ENCODE data around the gene EID2B.

Gene EID2B

DNA sequence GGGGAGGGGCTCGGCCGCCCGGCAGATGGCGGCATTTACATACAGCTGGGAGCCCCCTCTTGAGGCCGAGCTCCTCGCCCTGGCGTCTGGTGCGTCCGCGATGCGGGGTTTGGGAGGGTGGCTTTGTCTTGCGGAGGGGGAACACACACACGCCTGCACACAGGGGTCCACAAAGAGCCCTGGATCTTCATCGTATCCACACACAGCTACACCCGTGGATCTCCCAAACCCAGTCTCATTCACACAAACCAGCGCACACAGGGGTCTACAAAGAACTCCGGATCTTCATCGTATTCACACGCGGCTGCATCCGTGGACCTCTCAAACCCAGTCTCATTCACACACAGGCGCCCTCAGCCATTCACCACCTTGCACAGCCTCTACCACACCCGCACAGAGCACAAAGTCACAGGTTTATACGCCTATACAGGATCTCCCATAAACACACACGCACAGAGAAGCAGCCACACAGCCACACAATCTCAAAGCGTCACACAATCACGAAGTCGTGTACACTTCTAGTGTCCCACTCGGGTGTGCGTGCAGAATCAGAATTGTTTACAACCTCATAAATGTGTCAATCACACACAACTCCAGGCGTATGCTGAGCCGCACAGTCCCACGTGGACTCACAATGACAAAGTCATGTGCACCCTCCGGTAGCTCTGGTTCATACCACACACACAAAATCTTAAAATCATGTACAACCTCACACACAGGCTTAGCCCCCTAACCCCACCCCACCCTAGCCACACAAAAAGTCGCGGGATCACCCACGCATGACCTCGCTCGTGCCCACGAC lies 34.5 kb downstream of the EID2B start:
- H3K27ac Mint-ChIP-seq, result no peak overlapping the region
- peaks cover 21% of the 10 kb centered on the region for H3K27me3 Mint-ChIP-seq

DNA sequence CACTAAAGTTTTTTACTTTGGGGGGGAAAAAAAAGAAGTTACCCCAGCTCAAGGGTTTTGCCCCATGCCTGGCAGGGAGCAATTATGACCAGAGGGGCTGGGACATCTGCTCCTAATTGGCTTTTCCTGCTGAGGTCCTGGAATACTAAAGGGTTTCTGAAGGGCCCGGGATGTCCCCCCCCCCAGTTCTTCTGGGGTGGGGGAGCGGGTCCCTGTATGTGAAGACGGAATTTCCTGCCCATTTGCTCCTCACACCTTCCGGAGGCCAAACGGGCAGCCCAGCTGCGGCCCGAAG lies 35.0 kb downstream of the EID2B start:
- H3K9me3 Mint-ChIP-seq (ENCODE audit: low read depth), result no peaks in the 10 kb centered on the region
- H3K4me3 Mint-ChIP-seq, result peak overlapping the region; percentile 20
- no peaks in the 10 kb centered on the region for H3K36me3 Mint-ChIP-seq
- H3K4me1 Mint-ChIP-seq (ENCODE audit: low read depth), result peaks cover 14% of the 10 kb centered on the region
- no peak overlapping the region for H3K27ac Mint-ChIP-seq
- H3K27me3 Mint-ChIP-seq, result peaks cover 21% of the 10 kb centered on the region

More for the DNA sequence above, 34.5 kb downstream of the EID2B start:
- Mint-ChIP-seq H3K9me3 (ENCODE audit: low read depth) (no peaks in the 10 kb centered on the region), H3K36me3 (no peaks in the 10 kb centered on the region), H3K4me1 (ENCODE audit: low read depth) (peaks cover 16% of the 10 kb centered on the region), H3K4me3 (peak overlapping the region; percentile 70)

DNA sequence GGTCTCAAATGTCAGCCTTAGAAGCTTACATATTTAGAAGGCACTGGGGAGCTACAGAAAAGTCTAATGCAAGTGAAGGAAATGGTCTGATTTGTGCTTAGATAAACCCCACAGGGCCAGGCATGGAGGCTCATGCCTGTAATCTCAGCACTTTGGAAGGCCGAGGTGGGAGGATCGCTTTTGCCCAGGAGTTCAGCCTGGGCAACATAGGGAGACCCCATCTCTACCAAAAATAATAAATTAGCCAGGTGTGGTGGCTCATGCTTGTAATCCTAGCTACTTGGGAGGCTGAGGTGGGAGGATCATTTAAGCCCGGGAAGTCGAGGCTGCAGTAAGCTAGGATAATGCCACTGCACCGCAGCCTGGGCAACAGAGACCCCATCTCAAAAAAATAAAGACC lies 36.6 kb downstream of the EID2B start:
- Mint-ChIP-seq H3K4me3 (no peak overlapping the region), H3K4me1 (ENCODE audit: low read depth) (peaks cover 14% of the 10 kb centered on the region), H3K27me3 (peaks cover 19% of the 10 kb centered on the region), H3K36me3 (no peaks in the 10 kb centered on the region), H3K27ac (no peak overlapping the region), H3K9me3 (ENCODE audit: low read depth) (no peaks in the 10 kb centered on the region)

DNA sequence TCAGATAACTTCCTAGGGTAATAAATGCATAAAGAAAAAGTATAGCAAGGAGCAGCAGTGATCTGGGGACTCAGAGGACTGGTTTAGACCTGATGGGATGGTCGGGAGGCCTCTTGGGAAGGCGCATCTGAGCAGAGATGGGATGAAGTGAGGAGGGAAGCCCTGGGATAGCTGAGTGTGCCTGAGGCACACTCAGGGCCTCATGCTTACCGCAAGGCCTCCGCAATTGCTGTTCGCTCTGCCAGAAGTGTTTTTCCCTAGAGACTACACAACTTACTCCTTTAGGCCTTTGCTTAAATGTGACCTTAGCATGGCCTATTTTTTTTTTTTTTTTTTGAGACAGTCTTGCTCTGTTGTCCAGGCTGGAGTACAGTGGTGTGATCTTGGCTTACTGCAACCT lies 38.0 kb downstream of the EID2B start:
- H3K9me3 Mint-ChIP-seq (ENCODE audit: low read depth), result no peaks in the 10 kb centered on the region

DNA sequence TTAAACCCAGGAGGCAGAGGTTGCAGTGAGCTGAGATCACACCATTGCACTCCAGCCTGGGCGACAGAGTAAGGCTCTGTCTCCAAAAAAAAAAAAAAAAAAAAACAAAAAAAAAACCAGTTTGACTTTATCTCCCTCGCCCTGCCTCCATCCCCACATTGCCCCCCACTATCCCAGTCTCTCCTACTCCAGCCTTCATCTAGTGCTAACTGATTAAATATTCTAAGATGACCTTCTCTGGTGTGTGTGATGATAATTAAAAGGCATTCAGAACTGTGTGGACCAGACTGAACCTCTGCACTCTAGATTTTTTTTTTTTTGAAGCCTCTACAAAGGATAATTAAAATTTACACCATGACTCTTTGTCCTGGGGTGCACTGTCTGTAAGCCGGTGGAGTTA lies 39.9 kb downstream of the EID2B start:
- Mint-ChIP-seq H3K36me3 (peaks cover 4% of the 10 kb centered on the region), H3K4me1 (ENCODE audit: low read depth) (no peaks in the 10 kb centered on the region), H3K27ac (no peak overlapping the region), H3K9me3 (ENCODE audit: low read depth) (no peaks in the 10 kb centered on the region), H3K27me3 (no peaks in the 10 kb centered on the region), H3K4me3 (no peak overlapping the region)

More for the DNA sequence above, 38.0 kb downstream of the EID2B start:
- Mint-ChIP-seq H3K4me3 (no peak overlapping the region), H3K27ac (no peak overlapping the region), H3K27me3 (peaks cover 10% of the 10 kb centered on the region), H3K4me1 (ENCODE audit: low read depth) (peaks cover 12% of the 10 kb centered on the region), H3K36me3 (no peaks in the 10 kb centered on the region)

DNA sequence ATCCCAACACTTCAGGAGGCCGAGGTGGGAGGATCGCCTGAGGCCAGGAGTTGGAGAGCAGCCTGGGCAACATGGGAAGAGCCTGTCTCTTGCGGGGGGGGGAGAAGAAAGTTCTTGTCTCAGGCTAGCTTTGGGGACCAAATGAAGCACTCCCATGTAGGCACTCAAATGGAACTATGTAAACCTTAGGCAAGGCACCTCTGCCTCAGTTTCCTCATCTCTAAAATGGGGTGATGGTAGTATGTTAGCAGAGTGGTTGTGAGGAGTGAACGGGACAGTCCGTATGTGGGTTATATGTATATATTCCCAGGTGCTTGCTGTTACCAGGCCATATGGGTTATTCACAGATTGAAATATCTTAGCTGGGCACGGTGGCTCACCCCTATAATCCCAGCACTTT lies 40.4 kb downstream of the EID2B start:
- no peak overlapping the region for H3K27ac Mint-ChIP-seq
- no peaks in the 10 kb centered on the region for H3K27me3 Mint-ChIP-seq
- no peaks in the 10 kb centered on the region for H3K9me3 Mint-ChIP-seq (ENCODE audit: low read depth)
- H3K4me3 Mint-ChIP-seq, result no peak overlapping the region
- no peaks in the 10 kb centered on the region for H3K4me1 Mint-ChIP-seq (ENCODE audit: low read depth)
- peaks cover 4% of the 10 kb centered on the region for H3K36me3 Mint-ChIP-seq

DNA sequence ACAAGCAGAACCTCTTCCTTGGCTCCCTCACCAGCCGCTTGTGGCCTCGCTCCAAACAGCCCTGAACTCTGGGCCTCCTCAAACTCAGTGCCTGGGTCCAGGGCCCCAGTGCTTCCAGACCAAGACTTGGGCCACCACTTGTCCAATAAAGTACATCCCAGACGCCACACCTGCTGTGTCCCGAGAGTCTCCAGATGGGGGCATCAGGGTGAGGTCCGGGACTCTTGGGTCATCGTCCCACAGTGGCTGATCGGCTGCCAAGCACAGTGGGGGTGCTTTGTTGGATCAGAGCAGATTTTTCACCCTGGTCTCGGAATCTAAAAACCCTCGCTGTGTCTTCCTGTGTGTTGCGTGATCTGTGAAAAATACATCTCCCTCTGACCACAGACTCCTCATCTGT lies 42.9 kb downstream of the EID2B start:
- Mint-ChIP-seq H3K4me1 (ENCODE audit: low read depth) (no peaks in the 10 kb centered on the region), H3K4me3 (no peak overlapping the region), H3K27ac (no peak overlapping the region), H3K27me3 (no peaks in the 10 kb centered on the region), H3K36me3 (peaks cover 5% of the 10 kb centered on the region), H3K9me3 (ENCODE audit: low read depth) (no peaks in the 10 kb centered on the region)

DNA sequence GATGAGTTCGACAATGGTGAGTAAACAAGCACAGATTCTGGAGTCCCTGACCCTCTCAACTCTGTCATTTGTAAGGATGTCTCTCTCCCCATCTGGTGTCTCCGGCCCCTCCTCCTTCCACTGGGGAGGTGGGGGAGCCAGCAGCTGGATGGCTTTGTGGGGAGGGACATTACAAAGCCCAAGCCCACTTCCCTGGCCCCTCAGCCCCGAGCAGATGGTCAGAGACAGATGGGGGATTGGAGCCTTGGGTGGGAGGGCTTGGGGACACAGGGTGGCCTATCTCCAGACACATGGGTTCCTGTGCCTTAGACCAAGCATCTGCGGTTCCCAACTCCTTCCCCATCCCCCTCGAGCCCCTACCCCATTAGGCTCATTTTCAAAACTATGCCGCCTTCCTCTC lies 49.5 kb downstream of the EID2B start:
- Mint-ChIP-seq H3K4me3 (peak overlapping the region; percentile 63), H3K27ac (peak overlapping the region; percentile 16), H3K36me3 (peaks cover 2% of the 10 kb centered on the region), H3K27me3 (no peaks in the 10 kb centered on the region), H3K4me1 (ENCODE audit: low read depth) (peaks cover 24% of the 10 kb centered on the region), H3K9me3 (ENCODE audit: low read depth) (no peaks in the 10 kb centered on the region)

DNA sequence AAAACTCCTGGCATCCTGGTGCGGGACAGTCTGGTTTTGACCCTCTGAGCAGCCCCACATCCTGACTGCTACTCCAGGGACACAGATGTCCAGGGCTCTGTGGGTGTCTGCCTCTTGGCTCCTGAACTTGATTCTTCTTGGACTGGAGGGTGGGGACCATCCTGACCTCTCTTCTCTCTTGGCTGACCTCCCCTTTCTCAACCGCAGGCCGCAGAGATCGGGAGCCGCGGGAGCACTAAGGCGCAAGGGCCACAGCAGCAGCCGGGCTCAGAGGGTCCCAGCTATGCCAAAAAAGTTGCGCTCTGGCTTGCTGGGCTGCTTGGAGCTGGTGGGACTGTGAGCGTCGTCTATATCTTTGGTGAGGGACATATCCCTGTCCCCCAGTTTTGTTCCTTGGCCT lies 51.0 kb downstream of the EID2B start:
- H3K9me3 Mint-ChIP-seq (ENCODE audit: low read depth), result no peaks in the 10 kb centered on the region
- peaks cover under 1% of the 10 kb centered on the region for H3K36me3 Mint-ChIP-seq
- H3K4me3 Mint-ChIP-seq, result peak overlapping the region; percentile 97
- H3K4me1 Mint-ChIP-seq (ENCODE audit: low read depth), result peaks cover 24% of the 10 kb centered on the region
- H3K27me3 Mint-ChIP-seq, result no peaks in the 10 kb centered on the region
- peak overlapping the region; percentile 89 for H3K27ac Mint-ChIP-seq

DNA sequence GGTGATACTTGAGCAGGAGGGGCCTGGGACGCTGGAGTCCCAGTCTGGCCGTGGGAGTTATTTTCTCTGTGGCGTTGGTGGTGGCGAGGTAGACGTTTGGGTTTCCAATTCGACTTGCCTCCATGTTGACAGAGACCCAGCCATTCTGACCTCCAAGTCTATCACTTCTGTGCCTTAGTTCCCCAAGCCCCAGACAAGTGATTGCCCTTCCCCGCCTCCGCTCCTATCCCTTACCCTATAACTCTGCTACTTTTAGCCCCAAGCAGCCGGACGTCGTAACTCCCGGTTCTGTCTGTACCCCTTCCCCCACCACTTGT lies 51.5 kb downstream of the EID2B start:
- no peaks in the 10 kb centered on the region for H3K9me3 Mint-ChIP-seq (ENCODE audit: low read depth)
- H3K36me3 Mint-ChIP-seq, result no peaks in the 10 kb centered on the region
- H3K27ac Mint-ChIP-seq, result peak overlapping the region; percentile 89
- peaks cover 24% of the 10 kb centered on the region for H3K4me1 Mint-ChIP-seq (ENCODE audit: low read depth)
- peak overlapping the region; percentile 97 for H3K4me3 Mint-ChIP-seq
- H3K27me3 Mint-ChIP-seq, result no peaks in the 10 kb centered on the region

Data from activated naive CD8-positive, alpha-beta T cell (primary cell).